ENCODE data around the gene MLC1.

GRCh38 chr22:50030297-50031188 is 54.7 kb downstream of the MLC1 start:
- TF ChIP-seq CTCF (IDR thresholded peaks at IDR 0.05) (peak; percentile 88 to 97 (median 92)), POLR2A (IDR thresholded peaks at IDR 0.05) (no peak)
